Gastroesophageal sphincter (tissue), 4 donors: ENCODE results near the gene ATRAID. TPM values are rescaled to one million over a fixed set of nuclear protein-coding genes. Genes with fewer than 3 reads are reported as not detected.

Source experiments
- ATAC-seq: fragments of 150-250 bp; one replicate; pipeline ENCODE4 v1.9.1; 2016; ENCODE audit warnings: mild to moderate bottlenecking, moderate library complexity
- H3K27ac ChIP-seq, 4 donors: fragments of 200-600 bp; sonication (generic) in 3 of 4; 1 replicate in 3 of 4; 2 replicates in 1 of 4; pipeline ENCODE4 v1.5.1; 2016 to 2019
- H3K27me3 ChIP-seq: fragments of 200-600 bp; sonication (generic); one replicate; pipeline ENCODE4 v1.5.1; 2019
- H3K36me3 ChIP-seq, 2 donors: fragments of 200-600 bp; sonication (generic); one replicate each; pipeline ENCODE4 v1.5.1; 2019; ENCODE audit warnings: control low read depth in 1 of 2
- H3K4me1 ChIP-seq, 3 donors: fragments of 200-600 bp; sonication (generic); 1 replicate in 2 of 3; 2 replicates in 1 of 3; pipeline ENCODE4 v1.5.1; 2016 to 2019; ENCODE audit warnings: control low read depth in 2 of 3
- H3K4me3 ChIP-seq, 2 donors: fragments of 200-600 bp; sonication (generic); one replicate each; pipeline ENCODE4 v1.5.1; 2019; ENCODE audit warnings: mild to moderate bottlenecking in 1 of 2, moderate library complexity in 1 of 2
- H3K9me3 ChIP-seq, 3 donors: fragments of 200-600 bp; sonication (generic); one replicate each; pipeline ENCODE4 v1.5.1; 2017 to 2019; ENCODE audit warnings: control low read depth in 2 of 3
- EP300 ChIP-seq: sonication (generic); formaldehyde crosslinking; IDR thresholded peaks from one replicate; pipeline ENCODE4 v1.6.1; 2017; ENCODE audit warnings: antibody characterized with exemption, mild to moderate bottlenecking
- POLR2A ChIP-seq, 2 donors: fragments of 450-650 bp; IDR thresholded peaks; one replicate each; pipeline ENCODE4 v1.6.1; 2017; ENCODE audit warnings: antibody characterized with exemption in 2 of 2, mild to moderate bottlenecking in 2 of 2, moderate library complexity in 1 of 2
- POLR2AphosphoS5 ChIP-seq: sonication (generic); formaldehyde crosslinking; IDR thresholded peaks from one replicate; pipeline ENCODE4 v1.6.1; 2017; ENCODE audit warnings: antibody characterized with exemption
- WGBS, 2 donors: methylation state at CpG; one replicate each; pipeline ENCODE4 v1.1.5; 2018; ENCODE audit warnings: low coverage in 1 of 2; 5-methylcytosine and 5-hydroxymethylcytosine counted together
- total RNA-seq, 4 donors: library from RNA; depleted of rRNA; stranded (reverse); fragments of >200 nt; gene quantifications; one replicate each; pipeline ENCODE4 v1.1.0, GENCODE V29; 2016
- TF ChIP-seq, protein P1 (sequence below), 4 experiments: fragments of 200-600 bp in 2 of 4; fragments of 450-650 bp in 2 of 4; sonication (generic) in 1 of 4; IDR thresholded peaks; one replicate each; pipeline ENCODE4 v1.5.1; 2017 to 2019; ENCODE audit warnings: antibody characterized with exemption in 4 of 4, mild to moderate bottlenecking in 2 of 4, moderate library complexity in 2 of 4

Gene ATRAID
- total RNA-seq, 4 donors from 2014 or later: 124 to 147 (median 129) TPM

- Histone ChIP-seq H3K9me3 (no peaks in the 10 kb centered on the region), H3K27ac (no peak overlapping the region), H3K4me3 (no peak overlapping the region), H3K27me3 (no peaks in the 10 kb centered on the region), H3K36me3 (peaks cover 0 to 64% of the 10 kb centered on the region in 2 donors), H3K4me1 (peaks cover 0 to 19% (median 7%) of the 10 kb centered on the region in 3 donors)
- 83 to 85% methylated on average over 2 of the region's 3 CpGs for WGBS, 2 donors
- ATAC-seq: no peak
- no peak for TF ChIP-seq POLR2A (IDR thresholded peaks at IDR 0.05)
- no peak for TF ChIP-seq POLR2AphosphoS5
- no peak for TF ChIP-seq EP300
- TF ChIP-seq, protein P1, sequence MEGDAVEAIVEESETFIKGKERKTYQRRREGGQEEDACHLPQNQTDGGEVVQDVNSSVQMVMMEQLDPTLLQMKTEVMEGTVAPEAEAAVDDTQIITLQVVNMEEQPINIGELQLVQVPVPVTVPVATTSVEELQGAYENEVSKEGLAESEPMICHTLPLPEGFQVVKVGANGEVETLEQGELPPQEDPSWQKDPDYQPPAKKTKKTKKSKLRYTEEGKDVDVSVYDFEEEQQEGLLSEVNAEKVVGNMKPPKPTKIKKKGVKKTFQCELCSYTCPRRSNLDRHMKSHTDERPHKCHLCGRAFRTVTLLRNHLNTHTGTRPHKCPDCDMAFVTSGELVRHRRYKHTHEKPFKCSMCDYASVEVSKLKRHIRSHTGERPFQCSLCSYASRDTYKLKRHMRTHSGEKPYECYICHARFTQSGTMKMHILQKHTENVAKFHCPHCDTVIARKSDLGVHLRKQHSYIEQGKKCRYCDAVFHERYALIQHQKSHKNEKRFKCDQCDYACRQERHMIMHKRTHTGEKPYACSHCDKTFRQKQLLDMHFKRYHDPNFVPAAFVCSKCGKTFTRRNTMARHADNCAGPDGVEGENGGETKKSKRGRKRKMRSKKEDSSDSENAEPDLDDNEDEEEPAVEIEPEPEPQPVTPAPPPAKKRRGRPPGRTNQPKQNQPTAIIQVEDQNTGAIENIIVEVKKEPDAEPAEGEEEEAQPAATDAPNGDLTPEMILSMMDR (IDR thresholded peaks at IDR 0.05): no peak
Measured at GRCh38 chr2:27221166-27221565, 9.3 kb downstream of the ATRAID start.

DNA sequence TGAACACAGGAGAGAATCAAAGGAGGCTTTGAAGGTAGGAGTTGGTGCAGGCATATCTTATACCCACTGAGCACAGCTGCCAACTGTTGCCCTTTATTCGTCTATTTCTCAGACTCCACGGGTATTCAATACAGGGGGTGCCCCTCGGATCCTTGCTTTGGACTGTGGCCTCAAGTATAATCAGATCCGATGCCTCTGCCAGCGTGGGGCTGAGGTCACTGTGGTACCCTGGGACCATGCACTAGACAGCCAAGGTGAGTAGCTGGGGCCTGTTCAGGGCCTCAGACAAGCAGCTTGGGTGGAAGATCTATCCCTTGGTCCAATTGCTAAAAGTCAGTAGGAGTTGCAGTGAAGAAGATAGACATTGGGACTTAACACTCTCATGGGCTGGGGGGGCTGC is 10.6 kb downstream of the ATRAID start:
- Histone ChIP-seq H3K9me3 (no peaks in the 10 kb centered on the region), H3K36me3 (peaks cover 0 to 76% of the 10 kb centered on the region in 2 donors), H3K27me3 (no peaks in the 10 kb centered on the region), H3K4me1 (peaks cover 0 to 10% (median 7%) of the 10 kb centered on the region in 3 donors), H3K4me3 (no peak overlapping the region), H3K27ac (no peak overlapping the region)
- WGBS, 2 donors: 81 to 88% methylated on average over 3 of the region's 5 CpGs
- no peak for ATAC-seq
- no peak for TF ChIP-seq POLR2A (IDR thresholded peaks at IDR 0.05)
- TF ChIP-seq POLR2AphosphoS5: no peak
- TF ChIP-seq, protein P1 (IDR thresholded peaks at IDR 0.05): no peak
- TF ChIP-seq EP300: no peak

- TF ChIP-seq POLR2A (IDR thresholded peaks at IDR 0.05) (no peak), POLR2AphosphoS5 (no peak), EP300 (no peak)
- TF ChIP-seq, protein P1 (IDR thresholded peaks at IDR 0.05): no peak
- ATAC-seq: no peak
- Histone ChIP-seq H3K4me3 (no peak overlapping the region), H3K36me3 (peaks cover 0 to 87% of the 10 kb centered on the region in 2 donors), H3K4me1 (peaks cover 0 to under 1% (median 0%) of the 10 kb centered on the region in 3 donors), H3K9me3 (no peaks in the 10 kb centered on the region), H3K27me3 (no peaks in the 10 kb centered on the region), H3K27ac (no peak overlapping the region)
- WGBS, 2 donors: 93 to 98% methylated on average over 5 of the region's 6 CpGs
Measured at GRCh38 chr2:27223416-27223815, 11.6 kb downstream of the ATRAID start.

DNA sequence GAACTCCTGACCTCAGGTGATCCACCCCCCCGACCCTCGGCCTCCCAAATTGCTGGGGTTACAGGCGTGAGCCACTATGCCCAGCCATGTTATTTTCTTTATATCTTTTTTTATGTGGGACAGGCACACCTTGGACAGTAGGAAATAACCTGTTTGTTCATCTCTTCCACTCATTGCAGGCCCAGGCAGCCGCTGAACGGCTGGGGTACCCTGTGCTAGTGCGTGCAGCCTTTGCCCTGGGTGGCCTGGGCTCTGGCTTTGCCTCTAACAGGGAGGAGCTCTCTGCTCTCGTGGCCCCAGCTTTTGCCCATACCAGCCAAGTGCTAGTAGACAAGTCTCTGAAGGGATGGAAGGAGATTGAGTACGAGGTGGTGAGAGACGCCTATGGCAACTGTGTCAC is 13.7 kb downstream of the ATRAID start:
- Histone ChIP-seq H3K9me3 (no peaks in the 10 kb centered on the region), H3K27me3 (no peaks in the 10 kb centered on the region), H3K4me1 (no peaks in the 10 kb centered on the region), H3K36me3 (peaks cover 0 to 97% of the 10 kb centered on the region in 2 donors), H3K4me3 (no peak overlapping the region), H3K27ac (no peak overlapping the region)
- ATAC-seq: no peak
- 100% methylated on average over 5 of the region's 9 CpGs; no CpG with 5 or more reads in 1 of the 2 donors for WGBS, 2 donors
- TF ChIP-seq, protein P1 (IDR thresholded peaks at IDR 0.05): no peak
- TF ChIP-seq POLR2A (IDR thresholded peaks at IDR 0.05): no peak
- TF ChIP-seq POLR2AphosphoS5: no peak
- no peak for TF ChIP-seq EP300

DNA sequence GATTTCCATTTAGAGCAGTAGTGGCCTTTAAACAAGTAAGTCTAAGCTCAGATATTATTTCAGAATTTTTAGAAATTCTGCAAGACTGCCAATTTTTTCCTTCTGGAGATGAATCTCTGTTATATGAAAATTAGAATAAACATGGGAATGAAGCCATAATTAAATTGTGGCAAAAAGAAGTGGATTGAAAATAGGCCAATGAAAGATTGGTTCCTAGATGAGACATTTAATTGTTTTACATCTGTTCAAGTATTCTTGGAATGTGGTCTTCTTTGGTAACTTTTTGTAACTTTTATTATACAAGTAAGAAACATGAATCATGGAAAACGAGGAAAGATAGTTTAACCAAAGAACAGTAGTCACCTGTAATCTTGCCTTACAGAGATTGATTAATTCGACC is 15.7 kb downstream of the ATRAID start:
- Histone ChIP-seq H3K27ac (no peak overlapping the region), H3K36me3 (peaks cover 0 to 100% of the 10 kb centered on the region in 2 donors), H3K9me3 (no peaks in the 10 kb centered on the region), H3K4me3 (no peak overlapping the region), H3K27me3 (no peaks in the 10 kb centered on the region), H3K4me1 (no peaks in the 10 kb centered on the region)
- no peak for ATAC-seq
- TF ChIP-seq EP300: no peak
- no peak for TF ChIP-seq POLR2AphosphoS5
- no peak for TF ChIP-seq POLR2A (IDR thresholded peaks at IDR 0.05)
- TF ChIP-seq, protein P1 (IDR thresholded peaks at IDR 0.05): no peak
- WGBS, 2 donors: 80 to 94% methylated on average over 2 of the region's 2 CpGs
